MM.1S (cell line): ENCODE data around the gene RUSC1.

Experiments
- DNase-seq: peaks from one replicate; pipeline ENCODE4 v3.0.0-alpha.2; 2015
- H2AFZ ChIP-seq: fragments of 300-600 bp; sonication (generic); 2 replicates; pipeline ENCODE4 v1.6.0; 2016; ENCODE audit warnings: antibody characterized with exemption, low read length
- H3F3A ChIP-seq: fragments of 300-600 bp; sonication (generic); 2 replicates; pipeline ENCODE4 v1.6.1; 2016; ENCODE audit warnings: mild to moderate bottlenecking, antibody characterized with exemption, low read length, moderate library complexity, mixed read lengths; ENCODE audit not compliant: insufficient read depth
- H3K27ac ChIP-seq: fragments of 300-600 bp; sonication (generic); 2 replicates; pipeline ENCODE4 v1.5.1; 2016; ENCODE audit warnings: mild to moderate bottlenecking, low read length
- H3K27me3 ChIP-seq: fragments of 300-600 bp; sonication (generic); replicated peaks from 2 replicates; pipeline ENCODE4 v1.6.0; 2016; ENCODE audit warnings: low read length; ENCODE audit not compliant: insufficient read depth
- H3K36me3 ChIP-seq: fragments of 300-600 bp; sonication (generic); replicated peaks from 2 replicates; pipeline ENCODE4 v1.6.1; 2016; ENCODE audit warnings: mild to moderate bottlenecking, low read length, mixed read lengths; ENCODE audit not compliant: insufficient read depth
- H3K4me1 ChIP-seq: fragments of 300-600 bp; sonication (generic); 2 replicates; pipeline ENCODE4 v1.6.1; 2016; ENCODE audit warnings: low read length, mixed read lengths
- H3K4me2 ChIP-seq: fragments of 300-600 bp; sonication (generic); 2 replicates; pipeline ENCODE4 v1.6.0; 2016; ENCODE audit warnings: low read depth, low read length
- H3K4me3 ChIP-seq: fragments of 300-600 bp; sonication (generic); 2 replicates; pipeline ENCODE4 v1.5.1; 2016; ENCODE audit warnings: low read length, mixed read lengths
- H3K79me2 ChIP-seq: fragments of 300-600 bp; sonication (generic); 2 replicates; pipeline ENCODE4 v1.6.1; 2016; ENCODE audit warnings: mixed run types, low read length, mixed read lengths
- H3K9ac ChIP-seq: fragments of 300-600 bp; sonication (generic); 2 replicates; pipeline ENCODE4 v1.6.1; 2016; ENCODE audit warnings: low read length, mixed read lengths
- H3K9me2 ChIP-seq: fragments of 300-600 bp; sonication (generic); replicated peaks from 2 replicates; pipeline ENCODE4 v1.6.1; 2016; ENCODE audit warnings: mild to moderate bottlenecking, low read length, mixed read lengths; ENCODE audit not compliant: insufficient read depth
- H3K9me3 ChIP-seq: fragments of 300-600 bp; sonication (generic); replicated peaks from 2 replicates; pipeline ENCODE4 v1.6.1; 2016; ENCODE audit warnings: mild to moderate bottlenecking, low read length, mixed read lengths; ENCODE audit not compliant: insufficient read depth
- H4K20me1 ChIP-seq: fragments of 300-600 bp; sonication (generic); 2 replicates; pipeline ENCODE4 v1.6.1; 2016; ENCODE audit warnings: mild to moderate bottlenecking, low read length, moderate library complexity, mixed read lengths; ENCODE audit not compliant: insufficient read depth
- EZH2 ChIP-seq: fragments of 300-600 bp; sonication (generic); optimal IDR thresholded peaks from 2 replicates; pipeline ENCODE3; 2017; ENCODE audit warnings: low read depth, mild to moderate bottlenecking, antibody characterized with exemption, low read length, mixed read lengths
- EZH2phosphoT487 ChIP-seq: fragments of 300-600 bp; sonication (generic); IDR thresholded peaks from 2 replicates; pipeline ENCODE4 v1.6.1; 2018; ENCODE audit warnings: antibody characterized with exemption, low read length
- TF ChIP-seq, protein P1 (sequence below): fragments of 300-600 bp; sonication (generic); IDR thresholded peaks from 2 replicates; pipeline ENCODE4 v1.5.1; 2016; ENCODE audit warnings: antibody characterized with exemption, low read length, mixed read lengths

Gene RUSC1

DNA sequence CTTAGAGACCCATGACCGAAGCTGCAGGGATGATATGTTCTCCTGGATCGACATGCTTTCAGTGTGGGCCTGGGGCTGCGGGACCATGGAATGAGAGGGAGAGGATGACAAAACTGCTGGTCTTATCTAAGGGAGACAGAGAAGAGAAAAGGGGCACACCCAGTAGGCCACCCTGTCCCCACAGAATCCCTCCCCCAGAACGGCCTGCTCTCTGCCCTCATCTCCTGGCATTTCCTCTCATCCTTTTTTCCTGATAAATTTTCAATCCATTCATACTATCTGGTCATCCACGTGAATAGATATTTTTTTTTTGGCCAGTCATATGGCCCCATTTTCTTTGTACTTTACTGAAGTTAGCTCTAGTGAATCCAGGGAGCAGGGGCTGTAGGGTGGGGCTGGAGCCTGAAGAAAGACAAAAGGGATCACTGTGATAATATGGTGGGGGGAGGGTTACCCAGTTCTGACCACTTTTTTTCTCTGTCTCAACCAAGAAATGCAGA is 19.3 kb upstream of the RUSC1 start, which contains the start of gene PKLR:
PKLR (minus strand) TSS at position 97 of the 500 bp plus-strand sequence; CDS start at position 54, 43 bp downstream.
- H3K4me2 ChIP-seq: no peak within 1 kb of the TSS
- H3K4me1 ChIP-seq: peaks cover 15% of the 10 kb centered on the region
- H3K4me3 ChIP-seq: no peak within 1 kb of the TSS
- H3K9ac ChIP-seq: no peak within 1 kb of the TSS
- no peaks in the 10 kb centered on the region for H3K79me2 ChIP-seq
- H3K9me2 ChIP-seq: no peaks in the 10 kb centered on the region
- no peak for TF ChIP-seq EZH2
- TF ChIP-seq, protein P1, sequence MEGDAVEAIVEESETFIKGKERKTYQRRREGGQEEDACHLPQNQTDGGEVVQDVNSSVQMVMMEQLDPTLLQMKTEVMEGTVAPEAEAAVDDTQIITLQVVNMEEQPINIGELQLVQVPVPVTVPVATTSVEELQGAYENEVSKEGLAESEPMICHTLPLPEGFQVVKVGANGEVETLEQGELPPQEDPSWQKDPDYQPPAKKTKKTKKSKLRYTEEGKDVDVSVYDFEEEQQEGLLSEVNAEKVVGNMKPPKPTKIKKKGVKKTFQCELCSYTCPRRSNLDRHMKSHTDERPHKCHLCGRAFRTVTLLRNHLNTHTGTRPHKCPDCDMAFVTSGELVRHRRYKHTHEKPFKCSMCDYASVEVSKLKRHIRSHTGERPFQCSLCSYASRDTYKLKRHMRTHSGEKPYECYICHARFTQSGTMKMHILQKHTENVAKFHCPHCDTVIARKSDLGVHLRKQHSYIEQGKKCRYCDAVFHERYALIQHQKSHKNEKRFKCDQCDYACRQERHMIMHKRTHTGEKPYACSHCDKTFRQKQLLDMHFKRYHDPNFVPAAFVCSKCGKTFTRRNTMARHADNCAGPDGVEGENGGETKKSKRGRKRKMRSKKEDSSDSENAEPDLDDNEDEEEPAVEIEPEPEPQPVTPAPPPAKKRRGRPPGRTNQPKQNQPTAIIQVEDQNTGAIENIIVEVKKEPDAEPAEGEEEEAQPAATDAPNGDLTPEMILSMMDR: no peak
- no peak for TF ChIP-seq EZH2phosphoT487
- H4K20me1 ChIP-seq: no peaks in the 10 kb centered on the region
- no peak within 1 kb of the TSS for H3K27ac ChIP-seq
- no peak within 1 kb of the TSS for H2AFZ ChIP-seq
- peaks cover 13% of the 10 kb centered on the region for H3F3A ChIP-seq
- DNase-seq: no peak
- H3K9me3 ChIP-seq: no peaks in the 10 kb centered on the region
- H3K27me3 ChIP-seq: no peaks in the 10 kb centered on the region
- no peaks in the 10 kb centered on the region for H3K36me3 ChIP-seq

DNA sequence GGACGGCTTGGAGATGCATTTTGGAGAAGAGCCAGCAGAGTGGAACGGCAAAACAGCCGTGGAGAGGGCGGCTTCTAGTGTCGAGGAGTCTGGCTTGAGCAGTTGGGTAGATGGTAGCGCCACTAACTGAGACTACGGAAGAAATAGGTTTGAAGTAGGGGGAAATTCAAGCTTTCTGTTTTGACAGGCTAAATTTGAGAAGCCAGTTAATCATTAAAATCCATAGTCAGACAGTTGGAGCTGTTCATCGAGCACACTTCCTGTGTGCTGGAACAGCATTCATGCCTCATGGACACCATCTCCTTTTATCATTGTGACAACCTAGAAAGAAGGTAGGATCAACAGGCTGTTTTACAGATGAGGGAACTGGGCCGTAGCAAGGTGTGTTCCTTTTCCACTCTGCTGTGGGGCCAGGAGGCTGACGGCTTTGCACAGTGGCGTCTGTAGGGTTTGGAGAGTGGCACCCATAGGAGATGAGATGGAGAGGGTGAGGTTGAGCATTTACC is 16.1 kb upstream of the RUSC1 start:
- Histone ChIP-seq H4K20me1 (no peaks in the 10 kb centered on the region), H3K4me3 (no peak overlapping the region), H3K9ac (no peak overlapping the region), H3K4me2 (no peak overlapping the region), H3K4me1 (no peaks in the 10 kb centered on the region), H2AFZ (no peak overlapping the region), H3K27ac (no peak overlapping the region), H3K36me3 (no peaks in the 10 kb centered on the region), H3K79me2 (peaks cover 10% of the 10 kb centered on the region), H3K9me3 (no peaks in the 10 kb centered on the region), H3K9me2 (no peaks in the 10 kb centered on the region), H3K27me3 (no peaks in the 10 kb centered on the region), H3F3A (peaks cover 9% of the 10 kb centered on the region)
- TF ChIP-seq EZH2: no peak
- no peak for TF ChIP-seq EZH2phosphoT487
- TF ChIP-seq, protein P1: no peak
- no peak for DNase-seq

DNA sequence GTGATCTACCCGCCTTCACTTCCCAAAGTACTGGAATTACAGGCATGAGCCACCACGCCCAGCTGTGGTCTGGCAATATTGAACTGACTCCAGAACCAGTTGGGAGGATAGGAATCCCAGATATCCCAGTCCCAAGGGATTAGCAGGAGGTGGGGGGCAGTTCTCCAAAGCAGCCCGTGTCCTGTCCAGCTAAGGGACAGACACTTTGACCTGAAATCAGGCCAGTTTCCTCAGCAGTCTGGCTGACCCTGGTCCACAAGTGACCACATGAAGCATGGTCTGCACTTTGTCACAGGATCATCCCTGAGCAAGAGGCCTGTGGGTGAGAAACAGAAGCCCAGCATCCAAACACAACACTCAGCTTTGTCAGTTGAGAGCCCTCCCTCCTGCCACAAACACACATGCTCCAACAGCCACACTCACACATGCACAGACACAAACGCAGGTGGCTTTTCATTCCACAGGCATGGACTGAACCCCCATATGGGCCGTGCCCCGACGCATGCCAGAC is 14.8 kb upstream of the RUSC1 start:
- no peaks in the 10 kb centered on the region for H3K27me3 ChIP-seq
- DNase-seq: no peak
- H3K4me3 ChIP-seq: no peak overlapping the region
- H3K9me2 ChIP-seq: no peaks in the 10 kb centered on the region
- peaks cover 3% of the 10 kb centered on the region; the same call in 1 of the 2 replicates for H3K4me1 ChIP-seq
- H3K27ac ChIP-seq: no peak overlapping the region
- H3K4me2 ChIP-seq: no peak overlapping the region
- TF ChIP-seq, protein P1: no peak
- TF ChIP-seq EZH2: no peak
- no peak for TF ChIP-seq EZH2phosphoT487
- no peaks in the 10 kb centered on the region for H4K20me1 ChIP-seq
- H3K36me3 ChIP-seq: no peaks in the 10 kb centered on the region
- peaks cover 23% of the 10 kb centered on the region for H3K79me2 ChIP-seq
- no peaks in the 10 kb centered on the region for H3K9me3 ChIP-seq
- H3F3A ChIP-seq: peaks cover 9% of the 10 kb centered on the region
- H2AFZ ChIP-seq: no peak overlapping the region
- no peak overlapping the region for H3K9ac ChIP-seq
